ENCODE measurements around the gene GPR62. TPM values are rescaled to one million over a fixed set of nuclear protein-coding genes. Genes with fewer than 3 reads are reported as not detected.

GPR62 gene
- total and polyA plus RNA-seq, 9 of the 15 experiments (the other 6 are each of a cell fraction or from before 2014, with no cell fraction given): not detected

GRCh38 chr3:51921081-51921578, 34.1 kb upstream of the GPR62 start:
- no peaks in the 10 kb centered on the region for H3K4me1 ChIP-seq (replicated peaks in 1 of 2; ENCODE audit: control insufficient read depth in 2 of 2, insufficient read depth in 2 of 2, low read length in 2 of 2)
- in situ Hi-C loops (cut with MboI): no loop called here
- H2AFZ ChIP-seq (ENCODE audit: low read depth, low read length): no peak overlapping the region

More at GRCh38 chr3:51921081-51921578, 34.1 kb upstream of the GPR62 start:
- intact Hi-C loops (cut with micrococcal nuclease): no loop called here
- H3K4me3 ChIP-seq: no peak overlapping the region
- FAIRE-seq (no peak), DNase-seq (ENCODE audit: extremely low read depth in 1 of 4, low spot score in 3 of 4) (no peak), ATAC-seq (no peak)
- no peaks in the 10 kb centered on the region for H4K20me1 ChIP-seq (replicated peaks; ENCODE audit: control insufficient read depth, insufficient read depth, low read length)
- H3K79me2 ChIP-seq (ENCODE audit: control insufficient read depth, insufficient read depth, low read length): no peaks in the 10 kb centered on the region
- no peaks in the 10 kb centered on the region for H3K36me3 ChIP-seq (ENCODE audit: control insufficient read depth, insufficient read depth, low read length)
- H3K9me3 ChIP-seq (replicated peaks; ENCODE audit: control insufficient read depth, insufficient read depth, low read depth, low read length): no peaks in the 10 kb centered on the region
- no peak for TF ChIP-seq CLOCK (CRISPR knock-in tag; IDR thresholded peaks at IDR 0.05; ENCODE audit: borderline replicate concordance)
- no peak for TF ChIP-seq DEAF1 (CRISPR knock-in tag; IDR thresholded peaks at IDR 0.05)
- no peak for TF ChIP-seq ZNF507 (tag; conservative IDR thresholded peaks at IDR 0.05)
- TF ChIP-seq HMBOX1 (IDR thresholded peaks at IDR 0.05): no peak
- H3K9ac ChIP-seq (ENCODE audit: insufficient read depth in 1 of 2, low read depth in 2 of 2, low read length in 2 of 2): no peak overlapping the region
- 4% methylated on average over 8 of the region's 11 CpGs for WGBS (ENCODE audit: insufficient coverage, low coverage, missing lambda C conversion rate)
- BruUV-seq (replicated peaks): no TSS peak
- no peaks in the 10 kb centered on the region for H3K9me1 ChIP-seq (ENCODE audit: control insufficient read depth, insufficient read depth, low read length)
- peaks cover 0 to 3% of the 10 kb centered on the region in 2 experiments; a peak in 2 of 5 replicates for H3K27me3 ChIP-seq (ENCODE audit: control insufficient read depth in 2 of 2, insufficient read depth in 2 of 2, low read length in 2 of 2)
- no peak overlapping the region for H3K4me2 ChIP-seq (ENCODE audit: insufficient read depth, low read length)
- no peak overlapping the region for H3K27ac ChIP-seq (ENCODE audit: extremely low read depth, low read depth, low read length)
- ChIA-PET POLR2A (no interaction called here), CTCF (ENCODE audit: low intra/inter-chr PET ratio) (no interaction called here)

Data from K562 (cell line).